Stimulated activated CD4-positive, alpha-beta T cell treated with anti-CD3 and anti-CD28 coated beads, Interleukin-2, amount 100 ng/mL, for 4 hours (primary cell): ENCODE measurements around the gene EML6.

ENCODE experiments used
- DNase-seq: peaks from one replicate; pipeline ENCODE4 v3.0.0-alpha.2; 2020; ENCODE audit warnings: low read depth

EML6 gene

GRCh38 chr2:54912305-54912704 lies 188.8 kb downstream of the EML6 start:
- no peak for DNase-seq

- no peak for DNase-seq
Measured at GRCh38 chr2:54912893-54913292, 189.4 kb downstream of the EML6 start.

GRCh38 chr2:54914637-54915036 lies 191.2 kb downstream of the EML6 start:
- DNase-seq: no peak

GRCh38 chr2:54915101-54915500 lies 191.6 kb downstream of the EML6 start:
- DNase-seq: no peak

- no peak for DNase-seq
Measured at GRCh38 chr2:54916637-54917036, 193.2 kb downstream of the EML6 start.

- DNase-seq: no peak
Measured at GRCh38 chr2:54918647-54919280, 195.3 kb downstream of the EML6 start.

- no peak for DNase-seq
Measured at GRCh38 chr2:54920660-54921059, 197.2 kb downstream of the EML6 start.

GRCh38 chr2:54924121-54924520 lies 200.7 kb downstream of the EML6 start:
- no peak for DNase-seq

GRCh38 chr2:54925022-54925421 lies 201.6 kb downstream of the EML6 start:
- DNase-seq: no peak

GRCh38 chr2:54927085-54927750 lies 203.8 kb downstream of the EML6 start:
- DNase-seq: no peak

- no peak for DNase-seq
Measured at GRCh38 chr2:54927751-54928615, 204.5 kb downstream of the EML6 start.

GRCh38 chr2:54928719-54929118 lies 205.3 kb downstream of the EML6 start:
- DNase-seq: no peak

GRCh38 chr2:54931473-54931872 lies 208.0 kb downstream of the EML6 start:
- DNase-seq: no peak

- DNase-seq: no peak
Measured at GRCh38 chr2:54935389-54935788, 211.9 kb downstream of the EML6 start.

- no peak for DNase-seq
Measured at GRCh38 chr2:54936766-54937165, 213.3 kb downstream of the EML6 start.

- no peak for DNase-seq
Measured at GRCh38 chr2:54939446-54940118, 216.1 kb downstream of the EML6 start.

- DNase-seq: no peak
Measured at GRCh38 chr2:54940723-54941122, 217.3 kb downstream of the EML6 start.

- no peak for DNase-seq
Measured at GRCh38 chr2:54941248-54941984, 218.0 kb downstream of the EML6 start.

- no peak for DNase-seq
Measured at GRCh38 chr2:54942373-54942772, 218.9 kb downstream of the EML6 start.

- DNase-seq: no peak
Measured at GRCh38 chr2:54944724-54945326, 221.4 kb downstream of the EML6 start.
